GM12872 (cell line): Measurements from ENCODE around the gene GFM1.

Experiments
- TF ChIP-seq, protein P1 (sequence below): IDR thresholded peaks from 3 replicates; pipeline ENCODE4 v1.5.1; 2011; ENCODE audit warnings: low read depth, mild to moderate bottlenecking, low read length, moderate library complexity; ENCODE audit not compliant: insufficient read depth

GFM1 gene

GRCh38 chr3:158713094-158713499 is 68.8 kb downstream of the GFM1 start:
- TF ChIP-seq, protein P1, sequence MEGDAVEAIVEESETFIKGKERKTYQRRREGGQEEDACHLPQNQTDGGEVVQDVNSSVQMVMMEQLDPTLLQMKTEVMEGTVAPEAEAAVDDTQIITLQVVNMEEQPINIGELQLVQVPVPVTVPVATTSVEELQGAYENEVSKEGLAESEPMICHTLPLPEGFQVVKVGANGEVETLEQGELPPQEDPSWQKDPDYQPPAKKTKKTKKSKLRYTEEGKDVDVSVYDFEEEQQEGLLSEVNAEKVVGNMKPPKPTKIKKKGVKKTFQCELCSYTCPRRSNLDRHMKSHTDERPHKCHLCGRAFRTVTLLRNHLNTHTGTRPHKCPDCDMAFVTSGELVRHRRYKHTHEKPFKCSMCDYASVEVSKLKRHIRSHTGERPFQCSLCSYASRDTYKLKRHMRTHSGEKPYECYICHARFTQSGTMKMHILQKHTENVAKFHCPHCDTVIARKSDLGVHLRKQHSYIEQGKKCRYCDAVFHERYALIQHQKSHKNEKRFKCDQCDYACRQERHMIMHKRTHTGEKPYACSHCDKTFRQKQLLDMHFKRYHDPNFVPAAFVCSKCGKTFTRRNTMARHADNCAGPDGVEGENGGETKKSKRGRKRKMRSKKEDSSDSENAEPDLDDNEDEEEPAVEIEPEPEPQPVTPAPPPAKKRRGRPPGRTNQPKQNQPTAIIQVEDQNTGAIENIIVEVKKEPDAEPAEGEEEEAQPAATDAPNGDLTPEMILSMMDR: no peak

GRCh38 chr3:158717576-158717975 is 73.2 kb downstream of the GFM1 start:
- TF ChIP-seq, protein P1: no peak

DNA sequence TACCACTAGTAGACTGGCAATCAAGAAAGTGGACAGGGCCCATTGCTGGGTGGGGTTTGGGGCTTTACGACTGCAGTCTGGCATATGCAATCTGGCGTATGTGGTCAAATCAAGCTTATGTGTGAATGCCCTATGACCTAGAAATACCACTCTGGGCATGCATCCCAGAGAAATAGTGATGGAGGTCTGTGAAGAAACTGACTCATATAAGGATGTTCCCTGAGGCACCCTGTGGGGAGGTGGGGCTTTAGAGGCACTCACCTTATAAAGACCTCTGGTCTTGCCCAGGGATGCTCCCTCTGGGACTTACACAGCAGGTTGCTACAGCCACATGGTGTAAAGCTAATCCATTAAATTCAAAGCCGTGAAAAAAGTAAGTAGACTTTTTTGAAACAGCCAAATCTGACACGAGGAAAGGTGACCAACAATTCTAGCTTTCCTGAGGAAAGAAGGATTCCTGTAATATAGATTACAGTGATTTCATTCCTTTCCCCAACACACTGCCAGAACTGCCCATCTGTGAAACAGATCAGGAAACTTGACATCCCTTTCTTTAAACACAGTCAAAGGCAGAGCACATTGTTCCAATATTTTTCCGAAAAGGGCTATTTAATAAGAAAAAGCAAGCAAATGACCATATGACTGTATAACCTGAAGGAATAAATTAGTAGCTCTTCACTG is 74.3 kb downstream of the GFM1 start:
- TF ChIP-seq, protein P1: no peak

DNA sequence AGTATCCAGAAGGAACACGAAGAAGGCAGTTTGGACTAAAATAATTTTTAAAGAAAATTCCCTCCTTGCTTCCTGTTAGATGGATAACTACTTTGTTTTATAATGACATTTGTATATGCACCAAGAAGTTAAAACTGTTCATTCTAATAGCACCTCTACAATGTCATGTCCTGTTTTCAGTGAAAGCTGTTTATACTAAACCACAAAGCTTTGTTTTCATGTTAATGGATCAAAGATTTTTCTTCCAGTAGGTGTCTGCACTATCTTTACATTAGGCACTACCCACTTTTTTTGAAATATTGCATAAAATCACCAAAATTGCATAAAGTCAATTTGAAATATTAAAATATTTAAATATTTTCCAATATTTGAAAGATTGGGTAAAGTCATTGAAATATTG is 77.8 kb downstream of the GFM1 start:
- TF ChIP-seq, protein P1: no peak

DNA sequence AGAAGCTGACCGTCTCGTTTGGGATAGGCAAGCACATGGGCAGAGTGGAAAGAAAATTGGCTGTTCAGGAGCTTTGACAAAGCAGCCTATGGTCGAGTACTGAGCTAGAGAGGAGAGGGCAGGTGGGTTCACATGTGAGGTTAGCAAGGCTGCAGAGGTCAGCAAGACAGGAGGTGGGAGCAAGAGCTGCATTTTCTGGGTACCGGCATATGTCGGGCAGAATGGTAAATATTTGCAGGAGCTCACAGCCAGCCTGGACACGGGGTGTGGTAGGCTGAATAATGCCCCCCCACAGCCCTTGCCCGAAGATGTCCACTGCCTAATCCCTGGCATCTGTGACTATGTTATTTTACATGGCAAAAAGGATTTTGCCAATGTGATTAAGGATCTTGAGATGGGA is 79.7 kb downstream of the GFM1 start:
- TF ChIP-seq, protein P1: no peak

GRCh38 chr3:158725348-158726011 is 81.2 kb downstream of the GFM1 start:
- TF ChIP-seq, protein P1: no peak

DNA sequence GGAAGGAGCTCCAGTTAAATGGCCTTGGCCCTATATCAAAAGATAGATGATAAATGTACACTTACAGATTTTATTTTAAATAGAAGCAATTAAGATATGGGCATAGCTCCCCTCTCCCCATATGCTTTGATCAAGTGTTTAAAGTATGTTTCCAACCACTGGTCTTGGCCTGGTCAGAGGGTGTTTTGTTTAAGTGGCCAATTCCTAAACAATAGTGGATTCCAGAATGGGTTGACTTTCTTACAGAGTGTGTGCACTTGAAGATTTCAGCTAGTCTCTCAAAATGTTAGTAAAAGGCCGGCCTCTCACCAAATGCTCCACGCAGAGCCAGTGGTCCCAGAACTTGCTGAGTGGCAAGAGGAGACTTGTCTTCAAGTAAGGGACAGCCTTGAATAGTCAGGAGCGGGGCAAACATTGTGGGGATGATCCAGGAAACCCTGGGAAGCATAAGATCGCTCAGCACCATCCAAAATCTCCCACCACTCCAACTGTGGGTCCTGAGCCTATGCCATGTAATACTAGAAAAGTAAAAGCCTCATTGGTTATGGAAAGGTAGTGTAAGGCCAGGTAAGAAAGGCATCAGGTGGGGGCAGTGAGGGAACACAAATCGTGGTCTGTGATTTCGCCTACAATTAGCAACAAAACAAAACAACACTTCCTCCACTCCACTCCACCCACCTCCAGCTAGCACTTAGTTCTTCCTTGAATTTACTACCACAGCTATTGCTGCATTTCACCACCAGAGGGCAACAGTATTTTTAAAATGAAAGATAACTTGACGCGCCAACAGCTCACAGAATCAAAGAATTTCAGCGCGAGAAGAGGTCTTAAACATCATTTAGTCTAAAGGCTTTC is 83.1 kb downstream of the GFM1 start:
- TF ChIP-seq, protein P1: peak; percentile 74
